IMR-90 (cell line): ENCODE results near the gene TARS3. TPM values are rescaled to one million over a fixed set of nuclear protein-coding genes. Genes with fewer than 3 reads are reported as not detected.

ENCODE experiments used
- ATAC-seq: fragments of 200-7000 bp; cut with Tn5 transposase; 2 replicates; pipeline ENCODE4 v1.9.1; 2020; ENCODE audit warnings: low read depth, mild to moderate bottlenecking, moderate library complexity
- BruUV-seq: library from RNA; stranded (reverse); fragments of 400-500 nt; replicated peaks from 2 replicates; lab custom pipeline; 2021; lab: Mats Ljungman, UMichigan
- CTCF ChIA-PET: fragments of 300-600 bp; formaldehyde crosslinking; extraction: SDS; loops from one replicate; lab custom pipeline; 2021; ENCODE audit warnings: antibody characterized with exemption; lab: Yijun Ruan, JAX
- POLR2A ChIA-PET: fragments of 300-600 bp; sonication (Branson Sonifier 250); formaldehyde crosslinking; loops from one replicate; lab custom pipeline; 2022; ENCODE audit warnings: antibody characterized with exemption; ENCODE audit not compliant: unreplicated experiment; lab: Charles Lee
- DNase-seq: peaks from one replicate; pipeline ENCODE4 v3.0.0; 2013
- H2AFZ ChIP-seq: replicated peaks from 2 replicates; pipeline ENCODE3; 2013; ENCODE audit warnings: low read length, mild to moderate bottlenecking; ENCODE audit not compliant: poor library complexity
- H2AK5ac ChIP-seq: 2 replicates; pipeline ENCODE4 v1.6.1; 2013; ENCODE audit warnings: low read depth, low read length, inconsistent platforms
- H2AK9ac ChIP-seq: replicated peaks from 2 replicates; pipeline ENCODE3; 2013; ENCODE audit warnings: mild to moderate bottlenecking, low read depth, low read length, moderate library complexity; ENCODE audit not compliant: poor library complexity
- H2BK120ac ChIP-seq: 2 replicates; pipeline ENCODE4 v1.6.1; 2013; ENCODE audit warnings: low read depth, low read length, inconsistent platforms
- H2BK15ac ChIP-seq: 3 replicates; pipeline ENCODE4 v1.6.1; 2013; ENCODE audit warnings: low read depth, low read length, inconsistent platforms
- H2BK20ac ChIP-seq: 2 replicates; pipeline ENCODE4 v1.6.1; 2013; ENCODE audit warnings: low read depth, mild to moderate bottlenecking, inconsistent platforms, low read length, moderate library complexity
- H2BK5ac ChIP-seq: 2 replicates; pipeline ENCODE4 v1.6.1; 2013; ENCODE audit warnings: mild to moderate bottlenecking, low read depth, low read length, inconsistent platforms; ENCODE audit not compliant: poor library complexity, severe bottlenecking
- H3K14ac ChIP-seq: replicated peaks from 2 replicates; pipeline ENCODE4 v1.6.1; 2013; ENCODE audit warnings: low read depth, low read length, inconsistent platforms
- H3K18ac ChIP-seq: 2 replicates; pipeline ENCODE4 v1.6.1; 2013; ENCODE audit warnings: low read depth, low read length, control low read depth
- H3K23ac ChIP-seq: 2 replicates; pipeline ENCODE4 v1.6.1; 2013; ENCODE audit warnings: low read depth, low read length, inconsistent platforms
- H3K27ac ChIP-seq: 2 replicates; pipeline ENCODE4 v1.5.1; 2013; ENCODE audit warnings: mild to moderate bottlenecking, control low read depth, low read length; ENCODE audit not compliant: insufficient read depth
- H3K27me3 ChIP-seq: 2 replicates; pipeline ENCODE4 v1.6.1; 2013; ENCODE audit warnings: low read length; ENCODE audit not compliant: control insufficient read depth, insufficient read depth
- H3K36me3 ChIP-seq: 2 replicates; pipeline ENCODE4 v1.6.1; 2013; ENCODE audit warnings: low read length, mixed read lengths; ENCODE audit not compliant: control insufficient read depth, insufficient read depth
- H3K4ac ChIP-seq: 2 replicates; pipeline ENCODE4 v1.6.1; 2013; ENCODE audit warnings: low read depth, low read length, inconsistent platforms
- H3K4me1 ChIP-seq: 2 replicates; pipeline ENCODE4 v1.6.1; 2013; ENCODE audit warnings: low read length, mixed read lengths; ENCODE audit not compliant: control insufficient read depth, insufficient read depth
- H3K4me2 ChIP-seq: 2 replicates; pipeline ENCODE4 v1.6.1; 2013; ENCODE audit warnings: low read depth, mild to moderate bottlenecking, control low read depth, low read length, moderate library complexity
- H3K4me3 ChIP-seq: 2 replicates; pipeline ENCODE4 v1.5.1; 2013; ENCODE audit warnings: low read depth, mild to moderate bottlenecking, control low read depth, low read length, moderate library complexity; ENCODE audit not compliant: insufficient read depth
- H3K56ac ChIP-seq: 2 replicates; pipeline ENCODE4 v1.6.1; 2013; ENCODE audit warnings: low read length, inconsistent platforms; ENCODE audit not compliant: insufficient read depth; ENCODE audit errors: extremely low read depth
- H3K79me1 ChIP-seq, 2 experiments: 2 replicates each; pipeline ENCODE4 v1.6.1; 2013; ENCODE audit warnings: low read length in 2 of 2, inconsistent platforms in 1 of 2, low read depth in 1 of 2
- H3K9ac ChIP-seq: 2 replicates; pipeline ENCODE4 v1.6.1; 2013; ENCODE audit warnings: low read depth, low read length, control low read depth
- H3K9me1 ChIP-seq: 2 replicates; pipeline ENCODE4 v1.6.1; 2013; ENCODE audit warnings: low read length, inconsistent platforms; ENCODE audit not compliant: insufficient read depth
- H3K9me3 ChIP-seq: 2 replicates; pipeline ENCODE4 v1.6.1; 2013; ENCODE audit warnings: low read length; ENCODE audit not compliant: control insufficient read depth, insufficient read depth
- H4K20me1 ChIP-seq: 2 replicates; pipeline ENCODE4 v1.6.1; 2013; ENCODE audit warnings: low read length, inconsistent platforms; ENCODE audit not compliant: insufficient read depth
- H4K5ac ChIP-seq: 2 replicates; pipeline ENCODE4 v1.6.1; 2013; ENCODE audit warnings: mild to moderate bottlenecking, low read depth, low read length, control low read depth
- H4K8ac ChIP-seq, 2 experiments: 2 replicates each; pipeline ENCODE4 v1.6.1; 2013; ENCODE audit warnings: low read depth in 2 of 2, low read length in 2 of 2, control low read depth in 1 of 2, inconsistent platforms in 1 of 2
- H4K91ac ChIP-seq: 2 replicates; pipeline ENCODE4 v1.6.1; 2013; ENCODE audit warnings: low read depth, low read length, inconsistent platforms; ENCODE audit not compliant: insufficient read depth
- CTCF ChIP-seq: conservative IDR thresholded peaks from 2 replicates; pipeline ENCODE4 v1.5.1; 2012; ENCODE audit warnings: mild to moderate bottlenecking, low read depth, low read length, improper control_type of control experiment
- NFE2L2 ChIP-seq: fragments of 150-350 bp; IDR thresholded peaks from 2 replicates; pipeline ENCODE4 v1.6.1; 2016; ENCODE audit warnings: low read depth, mild to moderate bottlenecking, low read length
- POLR2A ChIP-seq: IDR thresholded peaks from 2 replicates; pipeline ENCODE4 v1.6.1; 2012; ENCODE audit warnings: mild to moderate bottlenecking, low read depth, low read length
- WGBS, 2 experiments: methylation state at CpG; one replicate each; pipeline versions ENCODE4 v1.1.5 to v1.1.7; 2013; ENCODE audit warnings: missing lambda C conversion rate in 2 of 2; ENCODE audit not compliant: insufficient read length in 1 of 2; ENCODE audit errors: extremely low coverage in 2 of 2; 5-methylcytosine and 5-hydroxymethylcytosine counted together
- dilution Hi-C: fragments of 300-500 bp; cut with HindIII; formaldehyde crosslinking; loops from one replicate; pipeline ENCODE4 v1.14.3; 2018; ENCODE audit warnings: low sequenced_read_pairs; ENCODE audit not compliant: unreplicated experiment
- in situ Hi-C: fragments of 300-500 bp; cut with MboI; formaldehyde crosslinking; loops from 3 replicates; pipeline ENCODE4 v1.14.3; 2019; ENCODE audit warnings: low sequenced_read_pairs, inconsistent platforms, mixed read lengths
- intact Hi-C: fragments of 100-400 bp; cut with micrococcal nuclease; formaldehyde crosslinking; loops from 2 replicates; pipeline ENCODE4 v1.10.0; 2022
- polyA plus RNA-seq, 3 experiments: library from polyadenylated mRNA; depleted of rRNA; stranded (reverse); fragments of >200 nt; gene quantifications; 2 replicates each; pipeline ENCODE4 v1.2.3, GENCODE V29; 2012; ENCODE audit warnings: low replicate concordance in 1 of 3
- total RNA-seq: library from RNA; depleted of rRNA; stranded (reverse); fragments of >200 nt; gene quantifications from 2 replicates; pipeline ENCODE4 v1.2.3, GENCODE V29; 2012

Gene TARS3
- total and polyA plus RNA-seq, 2 of the 4 experiments (the other 2 are of a cell fraction), result 3.4 to 9.3 TPM

GRCh38 chr15:101723171-101723873, 951 bp downstream of the TARS3 start:
- H2BK15ac ChIP-seq, result peak overlapping the region; percentile 4; the same call in 1 of the 3 replicates
- no peak overlapping the region for H2AK9ac ChIP-seq
- peak overlapping the region; percentile 24 for H3K14ac ChIP-seq
- peaks cover 29% of the 10 kb centered on the region for H3K36me3 ChIP-seq
- no CpG with 5 or more reads among the region's 8 CpGs for WGBS, 2 experiments
- ChIA-PET POLR2A (no interaction called here), CTCF (interaction anchor here (0.6 kb wide), 1 partner anchor 102 kb away, joined by 3 read pairs; no protein-coding TSS in a partner anchor)
- no peak overlapping the region for H2BK20ac ChIP-seq
- H3K56ac ChIP-seq, result peak overlapping the region; percentile 62; the same call in 1 of the 2 replicates
- H3K9me1 ChIP-seq, result peaks cover 4% of the 10 kb centered on the region; the same call in 1 of the 2 replicates
- H2AK5ac ChIP-seq, result no peak overlapping the region
- peak overlapping the region; percentile 94 for H2BK5ac ChIP-seq
- H3K9ac ChIP-seq, result peak overlapping the region; percentile 98
- H4K20me1 ChIP-seq, result no peaks in the 10 kb centered on the region
- peak overlapping the region; percentile 76; the same call in 1 of the 2 replicates for H3K4ac ChIP-seq
- no peaks in the 10 kb centered on the region for H3K9me3 ChIP-seq
- H3K27me3 ChIP-seq, result no peaks in the 10 kb centered on the region
- intact Hi-C loops, result loop anchor here (5.0 kb wide), 2 partner anchors 46 to 71 kb away; partner anchors contain the start of gene TM2D3
- no peaks in the 10 kb centered on the region for H3K4me1 ChIP-seq
- TF ChIP-seq CTCF, result no peak
- peak; percentile 54 for TF ChIP-seq POLR2A
- no peak for TF ChIP-seq NFE2L2
- H3K4me3 ChIP-seq, result peak overlapping the region; percentile 100
- peak overlapping the region; percentile 97 for H2AFZ ChIP-seq
- BruUV-seq, result no TSS peak
- H4K8ac ChIP-seq, result no peak overlapping the region; a peak in 1 of 4 replicates
- in situ Hi-C loops, result no loop called here
- H4K91ac ChIP-seq, result no peak overlapping the region
- H3K79me1 ChIP-seq, result peaks cover 13 to 27% of the 10 kb centered on the region in 2 experiments
- dilution Hi-C loops, result no loop called here
- H4K5ac ChIP-seq, result 0 out of 2 replicates have a peak overlapping the region, but pooled peaks have one; percentile 9
- peak overlapping the region; percentile 92 for H3K4me2 ChIP-seq
- H2BK120ac ChIP-seq, result no peak overlapping the region
- H3K18ac ChIP-seq, result peak overlapping the region; percentile 19; the same call in 1 of the 2 replicates
- no peak for ATAC-seq
- H3K27ac ChIP-seq, result peak overlapping the region; percentile 97
- peak overlapping the region; percentile 77; the same call in 1 of the 2 replicates for H3K23ac ChIP-seq
- peak; percentile 26 for DNase-seq
